HG03025 (cell line): ENCODE results near the gene IGFBP4.

Source experiments
- ATAC-seq: cut with Tn5 transposase; IDR thresholded peaks from one replicate; pipeline ENCODE4 v1.9.1; 2021; ENCODE audit warnings: mild to moderate bottlenecking, moderate library complexity; ENCODE audit not compliant: unreplicated experiment, low FRiP score

IGFBP4 gene

DNA sequence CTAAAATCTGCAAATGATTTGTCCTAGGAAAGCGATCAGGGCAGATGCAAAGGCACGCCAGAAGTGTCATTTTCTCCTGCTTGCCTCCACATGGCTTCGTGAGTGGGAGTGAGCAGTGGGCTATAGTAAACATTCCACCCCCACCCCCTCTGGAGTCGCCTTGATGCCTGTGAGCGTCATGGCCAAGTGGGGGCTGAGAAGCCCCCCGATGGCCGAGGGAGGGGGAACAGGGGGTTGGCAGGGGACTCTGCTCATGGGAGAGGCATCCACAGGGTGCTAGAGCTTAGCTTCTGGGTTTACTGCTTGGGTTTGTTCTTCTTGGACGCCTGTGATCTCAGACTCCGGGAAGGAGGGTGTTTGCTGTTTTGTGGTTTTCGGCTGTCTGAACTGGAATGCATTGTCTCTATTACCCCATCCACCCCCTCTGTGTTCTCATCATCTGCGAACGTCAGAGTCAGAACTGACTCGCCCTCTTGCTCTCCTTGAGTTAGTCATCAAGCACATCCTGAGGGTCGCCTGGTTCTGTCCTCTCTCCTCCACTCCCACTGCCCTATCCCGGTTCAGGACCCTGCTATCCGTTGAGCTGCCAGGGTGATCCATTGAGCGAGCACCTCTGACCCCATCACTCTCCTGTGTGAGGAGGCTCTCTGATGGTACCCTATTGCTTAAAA is 42.7 kb downstream of the IGFBP4 start:
- no peak for ATAC-seq

- ATAC-seq: no peak
These were observed 43.5 kb downstream of the IGFBP4 start for GRCh38 chr17:40486522-40487370.

- ATAC-seq: no peak
These were observed 44.2 kb downstream of the IGFBP4 start for GRCh38 chr17:40487371-40488020.

GRCh38 chr17:40490289-40490853 is 47.1 kb downstream of the IGFBP4 start:
- no peak for ATAC-seq

GRCh38 chr17:40490982-40491381 is 47.7 kb downstream of the IGFBP4 start:
- no peak for ATAC-seq

DNA sequence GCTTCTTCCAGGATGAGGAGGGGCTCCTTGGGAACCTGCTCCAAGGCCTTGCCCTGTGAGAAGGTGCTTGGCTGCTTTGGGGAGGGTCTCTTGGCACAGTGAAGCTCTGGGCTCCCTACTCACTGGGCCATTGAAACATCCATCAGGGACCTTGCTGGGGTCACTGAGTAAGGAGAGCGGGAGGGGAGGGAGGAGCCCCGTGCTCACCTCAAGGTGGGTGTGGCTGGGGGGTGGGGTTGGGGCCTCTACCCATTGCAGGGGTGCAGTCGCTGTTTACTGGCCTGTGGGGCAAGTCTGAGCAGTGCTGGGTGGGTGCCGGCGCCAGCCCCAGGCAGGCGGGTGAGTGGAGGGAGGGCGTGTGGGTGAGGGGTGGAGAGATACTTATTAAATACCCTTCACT is 48.2 kb downstream of the IGFBP4 start:
- ATAC-seq: no peak

GRCh38 chr17:40493697-40494096 is 50.4 kb downstream of the IGFBP4 start:
- no peak for ATAC-seq

GRCh38 chr17:40495140-40495539 is 51.9 kb downstream of the IGFBP4 start:
- ATAC-seq: no peak

GRCh38 chr17:40496170-40496569 is 52.9 kb downstream of the IGFBP4 start:
- no peak for ATAC-seq

- ATAC-seq: no peak
These were observed 53.6 kb downstream of the IGFBP4 start for GRCh38 chr17:40496634-40497420.

- ATAC-seq: no peak
These were observed 54.4 kb downstream of the IGFBP4 start for GRCh38 chr17:40497695-40498094.

DNA sequence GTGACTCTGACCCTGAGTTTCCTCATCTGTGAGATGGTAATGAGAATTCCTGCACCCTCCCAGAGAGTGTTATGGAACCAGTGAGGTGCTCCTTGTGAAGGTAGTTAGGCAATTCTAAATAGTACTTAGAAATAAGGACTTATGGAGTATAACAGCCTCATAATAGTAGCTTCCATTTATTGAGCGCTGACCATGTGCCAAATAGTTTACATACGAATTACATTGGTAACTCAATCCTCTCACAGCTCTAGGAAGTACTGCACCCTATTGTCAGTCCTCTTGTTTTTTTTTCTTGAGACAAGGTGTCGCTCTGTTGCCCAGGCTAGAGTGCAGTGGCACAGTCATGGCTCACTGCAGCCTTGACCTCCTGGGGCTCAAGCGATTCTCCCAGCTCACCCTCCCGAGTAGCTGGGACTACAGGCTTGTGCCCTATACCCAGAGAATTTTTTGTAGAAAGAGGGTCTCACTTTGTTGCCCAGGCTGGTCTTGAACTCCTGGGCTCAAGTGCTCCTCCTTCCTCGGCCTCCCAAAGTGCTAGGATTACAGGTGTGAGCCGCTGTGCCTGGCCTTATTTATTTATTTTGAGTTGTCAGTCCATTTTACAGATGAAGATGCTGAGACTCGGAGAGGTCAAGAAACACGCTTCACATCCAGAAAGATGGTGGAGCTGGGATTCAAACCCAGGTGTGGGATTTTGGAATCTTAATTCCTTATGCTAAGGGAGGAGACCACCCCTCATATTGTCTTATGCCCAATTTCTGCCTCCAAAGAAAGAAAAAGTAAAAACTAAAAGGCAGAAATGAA is 55.2 kb downstream of the IGFBP4 start:
- no peak for ATAC-seq

- no peak for ATAC-seq
These were observed 56.4 kb downstream of the IGFBP4 start for GRCh38 chr17:40499551-40500189.

- ATAC-seq: no peak
These were observed 56.9 kb downstream of the IGFBP4 start for GRCh38 chr17:40500190-40500589.

GRCh38 chr17:40500709-40501108 is 57.5 kb downstream of the IGFBP4 start:
- ATAC-seq: no peak

- ATAC-seq: no peak
These were observed 58.3 kb downstream of the IGFBP4 start, which contains the start of gene TNS4 for GRCh38 chr17:40501499-40501911. Gene TNS4 (minus strand): TSS chr17:40501623. CDS start chr17:40496425, 5,198 bp downstream.

- ATAC-seq: no peak
These were observed 59.5 kb downstream of the IGFBP4 start for GRCh38 chr17:40502716-40503115.

GRCh38 chr17:40503154-40503553 is 59.9 kb downstream of the IGFBP4 start:
- no peak for ATAC-seq

- ATAC-seq: no peak
These were observed 63.5 kb downstream of the IGFBP4 start for GRCh38 chr17:40506786-40507185.
